Renal cortical epithelial cell (primary cell): Measurements from ENCODE around the gene TM9SF1. TPM values are rescaled to one million over a fixed set of nuclear protein-coding genes. Genes with fewer than 3 reads are reported as not detected.
A peak's percentile ranks its signal among the peaks of the same experiment; 100 is the strongest.

ENCODE experiments used
- DNase-seq: peaks from one replicate; pipeline ENCODE4 v3.0.0-alpha.2; 2011; ENCODE audit warnings: low read depth
- total RNA-seq: library from RNA; depleted of rRNA; stranded (reverse); fragments of >200 nt; gene quantifications from 2 replicates; pipeline ENCODE4 v1.2.3, GENCODE V29; 2014

The TM9SF1 gene
- total RNA-seq, 1 donor from 2014 or later: 153 TPM

GRCh38 chr14:24151404-24152080, 43.7 kb downstream of the TM9SF1 start:
- no peak for DNase-seq

GRCh38 chr14:24150993-24151392, 44.2 kb downstream of the TM9SF1 start:
- no peak for DNase-seq

GRCh38 chr14:24150567-24150966, 44.7 kb downstream of the TM9SF1 start:
- no peak for DNase-seq

- DNase-seq: no peak
These were observed 45.2 kb downstream of the TM9SF1 start for GRCh38 chr14:24150061-24150460.

- DNase-seq: no peak
These were observed 45.8 kb downstream of the TM9SF1 start for GRCh38 chr14:24149302-24149969.

GRCh38 chr14:24147761-24148428, 47.3 kb downstream of the TM9SF1 start:
- no peak for DNase-seq

- DNase-seq: peak; percentile 95
These were observed 48.1 kb downstream of the TM9SF1 start, which contains the start of gene RNF31 for GRCh38 chr14:24146978-24147760. RNF31 (plus strand) TSS chr14:24147498; CDS start chr14:24147699, 201 bp downstream.

GRCh38 chr14:24146453-24146977, 48.7 kb downstream of the TM9SF1 start, which contains the start of gene PSME2:
PSME2 (minus strand) TSS chr14:24146610; CDS start chr14:24146581, 29 bp downstream.
- DNase-seq: peak; percentile 94

GRCh38 chr14:24145690-24146452, 49.4 kb downstream of the TM9SF1 start:
- DNase-seq: peak; percentile 76

- DNase-seq: no peak
These were observed 50.0 kb downstream of the TM9SF1 start for GRCh38 chr14:24145219-24145618.

- no peak for DNase-seq
These were observed 50.8 kb downstream of the TM9SF1 start for GRCh38 chr14:24144451-24144850.

GRCh38 chr14:24143511-24143910, 51.7 kb downstream of the TM9SF1 start:
- DNase-seq: no peak

- DNase-seq: peak; percentile 98
These were observed 54.0 kb downstream of the TM9SF1 start, which contains the start of gene EMC9 for GRCh38 chr14:24141097-24141880. EMC9 (minus strand) TSS chr14:24141591; CDS start chr14:24141304, 287 bp downstream.

GRCh38 chr14:24139272-24139934, 55.8 kb downstream of the TM9SF1 start:
- DNase-seq: no peak

Other genes starting within 250 kb of the TM9SF1 start
- 31.3 and 34.6 TPM in 2 replicates for gene DHRS4, start 241.7 kb downstream of the TM9SF1 start, total RNA-seq
- 8.3 and 9.4 TPM in 2 replicates for gene DHRS4L2, start 206.5 kb downstream of the TM9SF1 start, total RNA-seq
- 0.10 TPM in 1 of 2 replicates, not detected in the other for gene CARMIL3, start 143.4 kb downstream of the TM9SF1 start, total RNA-seq
- gene CPNE6, start 123.9 kb downstream of the TM9SF1 start, total RNA-seq: not detected in 2 replicates
- 18.5 and 28.0 TPM in 2 replicates for gene PCK2, start 101.1 kb downstream of the TM9SF1 start, total RNA-seq
- gene DCAF11, start 80.7 kb downstream of the TM9SF1 start, total RNA-seq: 73.8 and 112 TPM in 2 replicates
- gene NRL, start 80.5 kb downstream of the TM9SF1 start, total RNA-seq: 1.6 and 2.4 TPM in 2 replicates
- 0.25 TPM in 1 of 2 replicates, not detected in the other for gene FITM1, start 64.8 kb downstream of the TM9SF1 start, total RNA-seq
- 209 and 265 TPM in 2 replicates for gene PSME1, start 59.2 kb downstream of the TM9SF1 start, total RNA-seq
- gene EMC9, start 53.9 kb downstream of the TM9SF1 start, total RNA-seq: 10.1 and 20.7 TPM in 2 replicates
- 69.3 and 258 TPM in 2 replicates for gene PSME2, start 48.8 kb downstream of the TM9SF1 start, total RNA-seq
- gene RNF31, start 47.9 kb downstream of the TM9SF1 start, total RNA-seq: 52.1 and 52.6 TPM in 2 replicates
- 78.3 and 87.7 TPM in 2 replicates for gene IRF9, start 34.2 kb downstream of the TM9SF1 start, total RNA-seq
- gene REC8, start 23.4 kb downstream of the TM9SF1 start, total RNA-seq: 13.4 and 43.3 TPM in 2 replicates
- 47.4 and 76.0 TPM in 2 replicates for gene IPO4, start 6.6 kb downstream of the TM9SF1 start, total RNA-seq
- 0.05 TPM in 1 of 2 replicates, not detected in the other for gene TSSK4, start 10.3 kb upstream of the TM9SF1 start, total RNA-seq
- 38.4 and 65.1 TPM in 2 replicates for gene CHMP4A, start 18.0 kb upstream of the TM9SF1 start, total RNA-seq
- 10.0 and 10.2 TPM in 2 replicates for gene MDP1, start 20.6 kb upstream of the TM9SF1 start, total RNA-seq
- 146 and 185 TPM in 2 replicates for gene NEDD8, start 36.9 kb upstream of the TM9SF1 start, total RNA-seq
- 96.7 and 106 TPM in 2 replicates for gene GMPR2, start 37.5 kb upstream of the TM9SF1 start, total RNA-seq
- 46.8 and 75.5 TPM in 2 replicates for gene TINF2, start 47.2 kb upstream of the TM9SF1 start, total RNA-seq
- 0.45 and 1.6 TPM in 2 replicates for gene TGM1, start 67.7 kb upstream of the TM9SF1 start, total RNA-seq
- gene RABGGTA, start 76.2 kb upstream of the TM9SF1 start, total RNA-seq: 25.2 and 29.7 TPM in 2 replicates
- gene DHRS1, start 104.3 kb upstream of the TM9SF1 start, total RNA-seq: 18.3 and 29.9 TPM in 2 replicates
- 23.2 and 32.3 TPM in 2 replicates for gene NOP9, start 104.4 kb upstream of the TM9SF1 start, total RNA-seq
- 0.87 and 2.8 TPM in 2 replicates for gene CIDEB, start 112.5 kb upstream of the TM9SF1 start, total RNA-seq
- gene LTB4R2, start 114.7 kb upstream of the TM9SF1 start, total RNA-seq: 1.9 and 3.6 TPM in 2 replicates
- gene LTB4R, start 116.1 kb upstream of the TM9SF1 start, total RNA-seq: 0.17 and 1.3 TPM in 2 replicates
- gene ADCY4, start 139.6 kb upstream of the TM9SF1 start, total RNA-seq: 0.40 and 2.6 TPM in 2 replicates
- 1.8 and 9.7 TPM in 2 replicates for gene RIPK3, start 144.6 kb upstream of the TM9SF1 start, total RNA-seq
- 5.6 and 6.7 TPM in 2 replicates for gene NFATC4, start 172.7 kb upstream of the TM9SF1 start, total RNA-seq
- gene NYNRIN, start 203.6 kb upstream of the TM9SF1 start, total RNA-seq: 2.4 and 4.3 TPM in 2 replicates
- gene CBLN3, start 234.2 kb upstream of the TM9SF1 start, total RNA-seq: 0.52 and 1.2 TPM in 2 replicates
- 48.5 and 59.9 TPM in 2 replicates for gene KHNYN, start 234.5 kb upstream of the TM9SF1 start, total RNA-seq
- gene SDR39U1, start 247.3 kb upstream of the TM9SF1 start, total RNA-seq: 6.4 and 10.4 TPM in 2 replicates